NCI-H1048 (cell line): ENCODE measurements around the gene KRTAP4-6.
"Not testable (repeated sequence)": the region's sequence is repeated elsewhere in the genome, so short reads cannot be mapped to it uniquely, and the experiment has no call there.

ENCODE experiments used
- DNase-seq: peaks from one replicate; lab custom pipeline; 2025; lab: John Stamatoyannopoulos, UW

KRTAP4-6 gene

DNA sequence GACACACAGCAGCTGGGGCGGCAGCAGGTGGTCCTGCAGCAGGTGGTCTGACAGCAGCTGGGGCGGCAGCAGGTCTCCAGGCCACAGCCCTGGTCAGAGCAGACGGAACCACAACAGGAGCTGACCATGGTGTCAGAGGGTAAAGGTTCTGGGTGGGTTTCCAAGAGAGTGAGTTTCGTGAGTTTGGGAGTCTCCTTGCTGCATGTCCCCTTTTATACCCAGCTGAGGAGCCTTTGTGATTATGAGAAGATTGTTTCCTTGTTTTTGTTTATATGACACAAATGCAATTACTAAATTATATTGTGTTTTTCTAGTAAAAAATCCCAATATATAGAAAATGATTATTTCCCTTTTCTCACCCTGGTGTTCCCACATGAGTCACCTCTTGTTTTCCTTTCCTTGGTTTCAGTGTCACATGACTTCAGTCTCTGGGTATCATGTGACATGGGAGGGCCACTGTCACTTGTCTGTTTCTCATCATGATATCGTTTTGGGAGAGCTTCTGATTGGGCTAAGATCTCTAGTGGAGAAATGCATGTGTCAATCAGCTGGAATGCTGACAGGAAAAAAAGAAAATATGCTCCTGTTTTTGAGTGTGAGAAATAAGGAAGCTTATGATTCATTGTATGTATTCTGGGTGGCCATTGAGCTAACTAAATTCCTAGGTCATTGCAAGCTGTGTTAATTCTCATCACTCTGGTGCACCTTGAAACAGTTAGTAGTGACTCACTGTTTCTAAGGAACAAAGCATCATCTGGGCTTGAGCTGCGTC, at the start of gene KRTAP4-6:
Gene KRTAP4-6, minus strand, starts transcription at position 185 of the 772 bp plus-strand sequence. Its CDS starts 57 bp downstream, at position 128.
- DNase-seq: no peak

DNA sequence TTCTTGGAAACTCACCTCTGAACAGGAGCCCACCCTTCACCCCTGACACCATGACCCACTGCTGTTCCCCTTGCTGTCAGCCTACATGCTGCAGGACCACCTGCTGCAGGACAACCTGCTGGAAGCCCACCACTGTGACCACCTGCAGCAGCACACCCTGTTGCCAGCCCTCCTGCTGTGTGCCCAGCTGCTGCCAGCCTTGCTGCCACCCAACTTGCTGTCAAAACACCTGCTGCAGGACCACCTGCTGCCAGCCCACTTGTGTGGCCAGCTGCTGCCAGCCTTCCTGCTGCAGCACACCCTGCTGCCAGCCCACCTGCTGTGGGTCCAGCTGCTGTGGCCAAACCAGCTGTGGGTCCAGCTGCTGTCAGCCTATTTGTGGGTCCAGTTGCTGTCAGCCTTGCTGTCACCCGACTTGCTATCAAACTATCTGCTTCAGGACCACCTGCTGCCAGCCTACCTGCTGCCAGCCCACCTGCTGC, 49.5 kb upstream of the KRTAP4-6 start, which contains the start of gene KRTAP9-1:
Gene KRTAP9-1, plus strand, starts transcription at position 51 of the 482 bp plus-strand sequence. Its CDS starts 0 bp downstream, at position 51.
- not testable (repeated sequence) for DNase-seq

DNA sequence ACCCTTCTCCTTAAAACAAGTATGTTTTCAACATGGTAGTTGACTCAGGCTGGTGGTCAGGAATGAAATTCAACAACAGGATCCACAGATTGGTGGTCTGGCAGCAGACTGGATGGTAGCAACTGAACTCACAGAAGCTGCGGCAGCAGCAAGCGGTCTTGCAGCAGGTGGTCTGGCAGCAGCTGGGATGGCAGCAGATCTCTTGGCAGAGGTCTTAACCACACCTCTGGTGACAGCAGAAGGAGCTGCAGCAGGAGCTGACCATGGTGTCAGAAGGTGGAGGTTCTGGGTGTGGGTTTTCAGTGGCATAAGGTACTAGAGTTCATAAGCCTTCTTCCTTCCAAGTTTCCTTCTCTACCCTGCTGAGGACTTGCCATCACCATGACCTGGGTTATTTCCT, 46.5 kb upstream of the KRTAP4-6 start:
- DNase-seq: no peak

GRCh38 chr17:41185001-41185400, 44.7 kb upstream of the KRTAP4-6 start:
- no peak for DNase-seq

DNA sequence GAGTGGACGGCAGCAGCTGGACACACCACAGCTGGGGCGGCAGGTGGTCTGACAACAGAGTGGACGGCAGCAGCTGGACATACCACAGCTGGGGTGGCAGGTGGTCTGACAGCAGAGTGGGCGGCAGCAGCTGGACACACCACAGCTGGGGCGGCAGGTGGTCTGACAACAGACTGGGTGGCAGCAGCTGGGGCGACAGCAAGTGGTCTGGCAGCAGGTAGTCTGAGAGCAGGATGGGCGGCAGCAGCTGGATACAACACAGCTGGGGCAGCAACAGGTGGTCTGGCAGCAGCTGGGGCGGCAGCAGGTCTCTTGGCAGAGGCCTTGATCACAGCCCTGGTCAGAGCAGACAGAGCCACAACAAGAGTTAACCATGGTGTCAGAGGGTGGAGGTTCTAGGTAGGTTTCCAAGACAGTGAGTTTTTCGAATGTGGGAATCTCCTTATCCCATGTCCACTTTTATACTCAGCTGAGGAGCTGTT, 44.2 kb upstream of the KRTAP4-6 start, which contains the start of gene KRTAP4-1:
Gene KRTAP4-1, minus strand, starts transcription at position 432 of the 482 bp plus-strand sequence. Its CDS starts 57 bp downstream, at position 375.
- DNase-seq: no peak

GRCh38 chr17:41178843-41179616, 38.7 kb upstream of the KRTAP4-6 start:
- no peak for DNase-seq

- DNase-seq: no peak
These were observed 38.0 kb upstream of the KRTAP4-6 start for GRCh38 chr17:41178341-41178740.

DNA sequence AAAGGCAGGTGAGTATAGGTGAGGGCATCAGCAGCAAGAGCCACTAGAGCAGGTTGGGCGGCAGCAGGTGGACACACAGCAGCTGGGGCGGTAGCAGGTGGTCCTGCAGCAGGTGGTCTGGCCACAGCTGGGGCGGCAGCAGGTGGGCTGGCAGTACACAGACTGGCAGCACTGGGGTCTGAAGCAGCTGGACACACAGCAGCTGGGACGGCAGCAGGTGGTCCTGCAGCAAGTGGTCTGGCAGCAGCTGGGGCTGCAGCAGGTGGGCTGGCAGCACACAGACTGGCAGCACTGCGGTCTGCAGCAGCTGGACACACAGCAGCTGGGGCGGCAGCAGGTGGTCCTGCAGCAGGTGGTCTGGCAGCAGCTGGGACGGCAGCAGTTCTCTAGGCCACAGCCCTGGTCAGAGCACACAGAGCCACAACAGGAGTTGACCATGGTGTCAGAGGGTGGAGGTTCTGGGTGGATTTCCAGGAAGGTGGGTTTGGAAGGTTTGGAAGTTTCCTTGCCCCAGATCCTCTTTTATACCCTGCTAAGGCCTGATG, 37.5 kb upstream of the KRTAP4-6 start, which contains the start of gene KRTAP4-2:
Gene KRTAP4-2, minus strand, starts transcription at position 495 of the 545 bp plus-strand sequence. Its CDS starts 57 bp downstream, at position 438.
- DNase-seq: no peak

DNA sequence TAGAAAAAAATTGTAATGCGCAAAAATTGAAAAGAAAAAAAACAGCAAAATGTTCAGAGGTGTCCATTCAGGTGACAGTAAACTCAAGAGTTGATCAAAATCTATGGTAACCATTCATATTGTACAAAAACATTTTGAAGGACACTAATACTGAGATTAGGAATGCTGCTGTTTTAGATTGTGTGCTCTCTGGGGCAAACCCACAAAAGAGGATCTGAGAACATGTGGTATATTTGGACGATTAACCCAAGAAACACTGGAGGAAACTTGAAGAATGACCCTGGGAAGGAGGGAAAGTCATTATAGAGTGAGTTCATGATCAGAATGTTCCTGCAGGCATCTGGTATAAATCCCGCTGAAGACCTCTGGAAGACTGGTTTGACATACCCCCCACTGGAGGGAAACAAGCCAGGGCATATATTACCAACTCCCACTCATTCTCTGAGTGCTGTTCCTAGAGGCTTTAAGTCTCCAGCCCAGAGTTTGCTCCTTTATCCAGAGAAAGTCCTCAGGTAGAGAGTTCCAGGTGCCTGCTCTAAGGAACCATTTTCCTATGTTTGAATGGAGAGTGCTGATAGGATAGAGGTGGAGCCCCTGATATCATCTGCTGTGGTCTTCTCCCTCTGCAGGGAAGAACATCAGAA, 36.5 kb upstream of the KRTAP4-6 start:
- DNase-seq: no peak

- no peak for DNase-seq
These were observed 31.5 kb upstream of the KRTAP4-6 start for GRCh38 chr17:41171886-41172285.

GRCh38 chr17:41168121-41168520, 27.8 kb upstream of the KRTAP4-6 start, which contains the start of gene KRTAP4-3:
Gene KRTAP4-3 (minus strand): TSS chr17:41168221. CDS start chr17:41168172, 49 bp downstream.
- no peak for DNase-seq

- DNase-seq: no peak
These were observed 27.2 kb upstream of the KRTAP4-6 start for GRCh38 chr17:41167561-41167960.

- DNase-seq: no peak
These were observed 23.5 kb upstream of the KRTAP4-6 start for GRCh38 chr17:41163828-41164227.

DNA sequence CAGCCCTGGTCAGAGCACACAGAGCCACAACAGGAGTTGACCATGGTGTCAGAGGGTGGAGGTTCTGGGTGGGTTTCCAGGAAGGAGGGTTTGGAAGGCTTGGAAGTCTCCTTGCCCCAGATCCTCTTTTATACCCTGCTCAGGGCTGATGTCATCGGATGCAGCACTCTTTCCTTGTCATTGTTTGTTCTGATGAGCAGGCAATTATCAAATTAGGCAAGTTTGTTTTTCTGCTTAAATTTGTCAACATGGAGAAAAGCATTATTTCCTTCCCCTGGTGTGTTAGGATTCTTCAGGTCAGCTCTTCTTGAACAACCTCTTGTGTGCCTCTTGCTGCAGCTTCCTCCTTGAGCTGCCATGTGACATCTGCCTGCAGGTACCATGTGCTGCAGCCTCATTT, 20.3 kb upstream of the KRTAP4-6 start, which contains the start of gene KRTAP4-4:
Gene KRTAP4-4, minus strand, starts transcription at position 101 of the 400 bp plus-strand sequence. Its CDS starts 57 bp downstream, at position 44.
- no peak for DNase-seq

DNA sequence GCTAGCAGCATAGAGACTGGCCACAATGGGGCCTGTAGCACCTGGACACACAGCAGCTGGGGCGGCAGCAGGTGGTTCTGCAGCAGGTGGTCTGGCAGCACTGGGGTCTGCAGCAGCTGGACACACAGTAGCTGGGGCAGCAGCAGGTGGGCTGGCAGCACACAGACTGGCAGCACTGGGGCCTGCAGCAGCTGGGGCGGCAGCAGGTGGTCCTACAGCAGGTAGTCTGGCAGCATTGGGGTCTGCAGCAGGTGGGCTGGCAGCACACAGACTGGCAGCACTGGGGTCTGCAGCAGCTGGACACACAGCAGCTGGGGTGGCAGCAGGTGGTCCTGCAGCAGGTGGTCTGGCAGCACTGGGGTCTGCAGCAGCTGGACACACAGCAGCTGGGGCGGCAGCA, 19.8 kb upstream of the KRTAP4-6 start:
- not testable (repeated sequence) for DNase-seq

DNA sequence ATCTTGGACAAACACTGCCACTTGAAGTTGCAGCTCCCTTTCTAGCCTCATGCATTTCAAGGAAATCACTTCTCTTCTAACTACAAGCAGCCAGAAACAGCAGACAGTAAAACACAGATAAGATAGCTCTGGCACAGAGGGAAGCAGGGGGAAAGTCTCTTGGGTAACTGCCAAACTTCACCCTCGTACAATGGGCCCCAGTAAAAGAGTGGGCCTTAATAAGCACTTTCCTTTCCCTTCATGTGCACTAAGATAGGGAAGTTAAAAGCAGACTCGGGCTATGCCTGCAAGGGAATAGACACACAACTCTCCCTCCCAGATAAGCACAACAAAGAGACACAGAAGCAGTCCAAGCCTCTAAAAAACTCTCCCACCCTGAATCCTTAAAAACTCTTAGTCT, 13.5 kb upstream of the KRTAP4-6 start:
- no peak for DNase-seq

GRCh38 chr17:41151525-41151924, 11.2 kb upstream of the KRTAP4-6 start:
- DNase-seq: no peak

- no peak for DNase-seq
These were observed 9.7 kb upstream of the KRTAP4-6 start for GRCh38 chr17:41150026-41150425.

- no peak for DNase-seq
These were observed 9.3 kb upstream of the KRTAP4-6 start, which contains the start of gene KRTAP4-5 for GRCh38 chr17:41149652-41149985. Gene KRTAP4-5 (minus strand): TSS chr17:41149825. CDS start chr17:41149767, 58 bp downstream.

DNA sequence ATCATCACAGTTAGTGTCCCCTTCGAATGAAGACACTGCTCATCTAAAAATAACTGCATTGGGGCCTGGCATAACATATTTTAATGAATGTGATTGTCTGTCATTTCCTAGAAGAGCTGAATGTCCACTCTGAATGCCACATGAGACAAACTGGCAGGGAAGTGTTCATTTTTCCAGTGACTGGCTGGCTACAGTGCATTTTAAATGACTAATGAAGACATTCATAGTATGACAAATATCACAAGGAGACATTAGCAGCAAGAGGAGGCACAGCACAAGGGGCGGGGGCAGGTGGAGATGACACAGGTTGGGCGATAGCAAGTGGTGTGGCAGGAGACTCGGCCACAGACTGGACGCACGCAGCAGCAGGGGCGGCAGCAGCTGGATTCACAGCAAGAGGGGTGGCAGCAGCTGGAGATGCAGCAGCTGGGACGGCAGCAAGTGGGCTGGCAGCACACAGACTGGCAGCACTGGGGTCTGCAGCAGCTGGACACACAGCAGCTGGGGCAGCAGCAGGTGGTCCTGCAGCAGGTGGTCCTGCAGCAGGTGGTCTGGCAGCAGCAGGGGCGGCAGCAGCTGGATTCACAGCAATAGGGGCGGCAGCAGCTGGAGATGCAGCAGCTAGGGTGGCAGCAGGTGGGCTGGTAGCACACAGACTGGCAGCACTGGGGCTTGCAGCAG, 8.8 kb upstream of the KRTAP4-6 start:
- DNase-seq: not testable (repeated sequence)
